H1 (cell line): ENCODE results near the gene IRAK4. TPM values are rescaled to one million over a fixed set of nuclear protein-coding genes. Genes with fewer than 3 reads are reported as not detected.

Source experiments
- BACH1 ChIP-seq: IDR thresholded peaks from 2 replicates; pipeline ENCODE4 v1.6.1; 2012; ENCODE audit warnings: low read length, improper control_type of control experiment
- CHD1 ChIP-seq: IDR thresholded peaks from 2 replicates; pipeline ENCODE4 v1.6.1; 2012; ENCODE audit warnings: low read depth, low read length, improper control_type of control experiment
- PHF8 ChIP-seq: fragments of 200-600 bp; sonication (generic); conservative IDR thresholded peaks from 2 replicates; pipeline ENCODE4 v1.7.1; 2012; ENCODE audit warnings: low read depth, mild to moderate bottlenecking, inconsistent platforms, low read length, moderate library complexity
- RNF2 ChIP-seq: fragments of 200-900, 300-1000 bp; sonication (generic); IDR thresholded peaks from 2 replicates; pipeline ENCODE4 v1.7.1; 2016; ENCODE audit warnings: borderline replicate concordance, low read depth, mild to moderate bottlenecking, antibody characterized with exemption, low read length; ENCODE audit not compliant: poor library complexity, severe bottlenecking; ENCODE audit errors: missing control alignments
- SP1 ChIP-seq: IDR thresholded peaks from 2 replicates; pipeline ENCODE4 v1.6.1; 2011; ENCODE audit warnings: low read depth, low read length
- TBP ChIP-seq: IDR thresholded peaks from 2 replicates; pipeline ENCODE4 v1.6.1; 2011; ENCODE audit warnings: low read depth, low read length, improper control_type of control experiment
- polyA plus RNA-seq, 7 experiments: library from polyadenylated mRNA; depleted of rRNA in 3 of 7; stranded (reverse) in 5 of 7; unstranded in 2 of 7; fragments of >200 nt in 5 of 7; fragments of 200-250 nt in 2 of 7; gene quantifications; 1 replicate in 5 of 7; 2 replicates in 1 of 7; 4 replicates in 1 of 7; pipeline versions ENCODE4 v1.2.1 to v1.2.3, GENCODE V29; 2011 to 2013; ENCODE audit warnings: missing spikeins in 2 of 7, mixed read lengths in 2 of 7
- total RNA-seq: library from RNA; stranded (reverse); fragmentation: NEBNext Ultra II Directional; extraction: Animal tissue kit (Norgen Biotek cat#: 25700); gene quantifications from 2 replicates; pipeline ENCODE4 v1.2.1, GENCODE V29; 2021
- TF ChIP-seq, protein P1 (sequence below): fragments of 300-600 bp; sonication (generic); IDR thresholded peaks from 2 replicates; pipeline ENCODE4 v1.7.1; 2012; ENCODE audit warnings: low read length, moderate library complexity, mild to moderate bottlenecking, inconsistent platforms; ENCODE audit not compliant: insufficient replicate concordance
- TF ChIP-seq, protein P2 (sequence below), 3 experiments: IDR thresholded peaks; 1 replicate in 2 of 3; 2 replicates in 1 of 3; pipeline versions ENCODE4 v1.5.1 to v1.6.1; 2011; ENCODE audit warnings: low read length in 3 of 3, mild to moderate bottlenecking in 3 of 3, inconsistent platforms in 2 of 3, low read depth in 1 of 3, moderate library complexity in 1 of 3; ENCODE audit not compliant: insufficient read depth in 1 of 3; ENCODE audit errors: control extremely low read depth in 1 of 3

IRAK4 gene
- total and polyA plus RNA-seq, 2 of the 8 experiments (the other 6 are each of a cell fraction or from before 2014, with no cell fraction given): 2.3 to 7.7 TPM

DNA sequence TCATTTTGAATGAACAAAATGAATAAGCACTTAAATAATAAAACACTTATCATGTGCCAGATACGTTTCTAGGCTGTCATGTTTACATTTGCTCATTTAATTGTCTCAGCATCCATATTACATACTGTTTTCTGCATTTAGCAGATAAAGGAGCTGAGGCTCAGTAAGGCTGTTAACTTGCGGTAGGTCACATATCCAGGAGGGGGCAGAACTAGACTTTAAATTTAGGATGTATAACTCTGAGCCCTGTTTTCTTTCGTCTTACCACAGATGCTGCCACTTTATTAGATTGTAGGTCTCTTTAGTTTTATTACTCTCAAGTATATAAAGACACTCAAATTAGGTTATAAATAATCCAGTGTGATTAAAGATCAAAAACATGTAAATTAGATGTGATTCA is 17.7 kb downstream of the IRAK4 start (continued):
- TF ChIP-seq, protein P1, sequence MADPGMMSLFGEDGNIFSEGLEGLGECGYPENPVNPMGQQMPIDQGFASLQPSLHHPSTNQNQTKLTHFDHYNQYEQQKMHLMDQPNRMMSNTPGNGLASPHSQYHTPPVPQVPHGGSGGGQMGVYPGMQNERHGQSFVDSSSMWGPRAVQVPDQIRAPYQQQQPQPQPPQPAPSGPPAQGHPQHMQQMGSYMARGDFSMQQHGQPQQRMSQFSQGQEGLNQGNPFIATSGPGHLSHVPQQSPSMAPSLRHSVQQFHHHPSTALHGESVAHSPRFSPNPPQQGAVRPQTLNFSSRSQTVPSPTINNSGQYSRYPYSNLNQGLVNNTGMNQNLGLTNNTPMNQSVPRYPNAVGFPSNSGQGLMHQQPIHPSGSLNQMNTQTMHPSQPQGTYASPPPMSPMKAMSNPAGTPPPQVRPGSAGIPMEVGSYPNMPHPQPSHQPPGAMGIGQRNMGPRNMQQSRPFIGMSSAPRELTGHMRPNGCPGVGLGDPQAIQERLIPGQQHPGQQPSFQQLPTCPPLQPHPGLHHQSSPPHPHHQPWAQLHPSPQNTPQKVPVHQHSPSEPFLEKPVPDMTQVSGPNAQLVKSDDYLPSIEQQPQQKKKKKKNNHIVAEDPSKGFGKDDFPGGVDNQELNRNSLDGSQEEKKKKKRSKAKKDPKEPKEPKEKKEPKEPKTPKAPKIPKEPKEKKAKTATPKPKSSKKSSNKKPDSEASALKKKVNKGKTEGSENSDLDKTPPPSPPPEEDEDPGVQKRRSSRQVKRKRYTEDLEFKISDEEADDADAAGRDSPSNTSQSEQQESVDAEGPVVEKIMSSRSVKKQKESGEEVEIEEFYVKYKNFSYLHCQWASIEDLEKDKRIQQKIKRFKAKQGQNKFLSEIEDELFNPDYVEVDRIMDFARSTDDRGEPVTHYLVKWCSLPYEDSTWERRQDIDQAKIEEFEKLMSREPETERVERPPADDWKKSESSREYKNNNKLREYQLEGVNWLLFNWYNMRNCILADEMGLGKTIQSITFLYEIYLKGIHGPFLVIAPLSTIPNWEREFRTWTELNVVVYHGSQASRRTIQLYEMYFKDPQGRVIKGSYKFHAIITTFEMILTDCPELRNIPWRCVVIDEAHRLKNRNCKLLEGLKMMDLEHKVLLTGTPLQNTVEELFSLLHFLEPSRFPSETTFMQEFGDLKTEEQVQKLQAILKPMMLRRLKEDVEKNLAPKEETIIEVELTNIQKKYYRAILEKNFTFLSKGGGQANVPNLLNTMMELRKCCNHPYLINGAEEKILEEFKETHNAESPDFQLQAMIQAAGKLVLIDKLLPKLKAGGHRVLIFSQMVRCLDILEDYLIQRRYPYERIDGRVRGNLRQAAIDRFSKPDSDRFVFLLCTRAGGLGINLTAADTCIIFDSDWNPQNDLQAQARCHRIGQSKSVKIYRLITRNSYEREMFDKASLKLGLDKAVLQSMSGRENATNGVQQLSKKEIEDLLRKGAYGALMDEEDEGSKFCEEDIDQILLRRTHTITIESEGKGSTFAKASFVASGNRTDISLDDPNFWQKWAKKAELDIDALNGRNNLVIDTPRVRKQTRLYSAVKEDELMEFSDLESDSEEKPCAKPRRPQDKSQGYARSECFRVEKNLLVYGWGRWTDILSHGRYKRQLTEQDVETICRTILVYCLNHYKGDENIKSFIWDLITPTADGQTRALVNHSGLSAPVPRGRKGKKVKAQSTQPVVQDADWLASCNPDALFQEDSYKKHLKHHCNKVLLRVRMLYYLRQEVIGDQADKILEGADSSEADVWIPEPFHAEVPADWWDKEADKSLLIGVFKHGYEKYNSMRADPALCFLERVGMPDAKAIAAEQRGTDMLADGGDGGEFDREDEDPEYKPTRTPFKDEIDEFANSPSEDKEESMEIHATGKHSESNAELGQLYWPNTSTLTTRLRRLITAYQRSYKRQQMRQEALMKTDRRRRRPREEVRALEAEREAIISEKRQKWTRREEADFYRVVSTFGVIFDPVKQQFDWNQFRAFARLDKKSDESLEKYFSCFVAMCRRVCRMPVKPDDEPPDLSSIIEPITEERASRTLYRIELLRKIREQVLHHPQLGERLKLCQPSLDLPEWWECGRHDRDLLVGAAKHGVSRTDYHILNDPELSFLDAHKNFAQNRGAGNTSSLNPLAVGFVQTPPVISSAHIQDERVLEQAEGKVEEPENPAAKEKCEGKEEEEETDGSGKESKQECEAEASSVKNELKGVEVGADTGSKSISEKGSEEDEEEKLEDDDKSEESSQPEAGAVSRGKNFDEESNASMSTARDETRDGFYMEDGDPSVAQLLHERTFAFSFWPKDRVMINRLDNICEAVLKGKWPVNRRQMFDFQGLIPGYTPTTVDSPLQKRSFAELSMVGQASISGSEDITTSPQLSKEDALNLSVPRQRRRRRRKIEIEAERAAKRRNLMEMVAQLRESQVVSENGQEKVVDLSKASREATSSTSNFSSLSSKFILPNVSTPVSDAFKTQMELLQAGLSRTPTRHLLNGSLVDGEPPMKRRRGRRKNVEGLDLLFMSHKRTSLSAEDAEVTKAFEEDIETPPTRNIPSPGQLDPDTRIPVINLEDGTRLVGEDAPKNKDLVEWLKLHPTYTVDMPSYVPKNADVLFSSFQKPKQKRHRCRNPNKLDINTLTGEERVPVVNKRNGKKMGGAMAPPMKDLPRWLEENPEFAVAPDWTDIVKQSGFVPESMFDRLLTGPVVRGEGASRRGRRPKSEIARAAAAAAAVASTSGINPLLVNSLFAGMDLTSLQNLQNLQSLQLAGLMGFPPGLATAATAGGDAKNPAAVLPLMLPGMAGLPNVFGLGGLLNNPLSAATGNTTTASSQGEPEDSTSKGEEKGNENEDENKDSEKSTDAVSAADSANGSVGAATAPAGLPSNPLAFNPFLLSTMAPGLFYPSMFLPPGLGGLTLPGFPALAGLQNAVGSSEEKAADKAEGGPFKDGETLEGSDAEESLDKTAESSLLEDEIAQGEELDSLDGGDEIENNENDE: no peak
- TF ChIP-seq, protein P2, sequence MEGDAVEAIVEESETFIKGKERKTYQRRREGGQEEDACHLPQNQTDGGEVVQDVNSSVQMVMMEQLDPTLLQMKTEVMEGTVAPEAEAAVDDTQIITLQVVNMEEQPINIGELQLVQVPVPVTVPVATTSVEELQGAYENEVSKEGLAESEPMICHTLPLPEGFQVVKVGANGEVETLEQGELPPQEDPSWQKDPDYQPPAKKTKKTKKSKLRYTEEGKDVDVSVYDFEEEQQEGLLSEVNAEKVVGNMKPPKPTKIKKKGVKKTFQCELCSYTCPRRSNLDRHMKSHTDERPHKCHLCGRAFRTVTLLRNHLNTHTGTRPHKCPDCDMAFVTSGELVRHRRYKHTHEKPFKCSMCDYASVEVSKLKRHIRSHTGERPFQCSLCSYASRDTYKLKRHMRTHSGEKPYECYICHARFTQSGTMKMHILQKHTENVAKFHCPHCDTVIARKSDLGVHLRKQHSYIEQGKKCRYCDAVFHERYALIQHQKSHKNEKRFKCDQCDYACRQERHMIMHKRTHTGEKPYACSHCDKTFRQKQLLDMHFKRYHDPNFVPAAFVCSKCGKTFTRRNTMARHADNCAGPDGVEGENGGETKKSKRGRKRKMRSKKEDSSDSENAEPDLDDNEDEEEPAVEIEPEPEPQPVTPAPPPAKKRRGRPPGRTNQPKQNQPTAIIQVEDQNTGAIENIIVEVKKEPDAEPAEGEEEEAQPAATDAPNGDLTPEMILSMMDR (IDR thresholded peaks at IDR 0.05; ENCODE audit: control extremely low read depth in 1 of 3, insufficient read depth in 1 of 3, low read depth in 1 of 3, low read length in 3 of 3): peak in 2 of 3 experiments; percentile 45 to 60; a peak in 2 of 4 replicates
- no peak for TF ChIP-seq SP1
- TF ChIP-seq BACH1: no peak
- TF ChIP-seq TBP: no peak
- no peak for TF ChIP-seq CHD1
- no peak for TF ChIP-seq PHF8
- TF ChIP-seq RNF2: no peak
